CD4-positive, alpha-beta T cell (primary cell): Measurements from ENCODE around the gene MAP3K8. TPM values are rescaled to one million over a fixed set of nuclear protein-coding genes. Genes with fewer than 3 reads are reported as not detected.
A peak's percentile ranks its signal among the peaks of the same experiment; 100 is the strongest.
"Not testable (repeated sequence)": the region's sequence is repeated elsewhere in the genome, so short reads cannot be mapped to it uniquely, and the experiment has no call there.

Experiments
- ATAC-seq: fragments of 200-7000 bp; cut with Tn5 transposase; one replicate; pipeline ENCODE4 v1.10.0; 2022; ENCODE audit warnings: mild to moderate bottlenecking; ENCODE audit not compliant: poor library complexity
- CTCF ChIA-PET: fragments of 350-600 bp; sonication (Branson Sonifier 250); formaldehyde crosslinking; loops from one replicate; lab custom pipeline; 2021; ENCODE audit warnings: antibody characterized with exemption, inconsistent platforms; lab: Charles Lee
- POLR2A ChIA-PET: fragments of 350-600 bp; sonication (Branson Sonifier 250); formaldehyde crosslinking; loops from one replicate; lab custom pipeline; 2021; ENCODE audit warnings: antibody characterized with exemption, inconsistent platforms; lab: Charles Lee
- DNase-seq, 14 experiments: peaks; one replicate each; pipeline ENCODE4 v3.0.0-alpha.2; 2013 to 2020; ENCODE audit warnings: mixed read lengths in 2 of 14
- H3K27ac ChIP-seq, 2 donors: one replicate each; pipeline versions ENCODE4 v1.5.1 to v1.7.0; 2013; ENCODE audit warnings: low read length in 2 of 2, low read depth in 1 of 2, mild to moderate bottlenecking in 1 of 2
- H3K27me3 ChIP-seq, 2 experiments: 1 replicate in 1 of 2; 2 replicates in 1 of 2; pipeline versions ENCODE4 v1.6.1 to v1.7.0; 2013; ENCODE audit warnings: low read length in 2 of 2, control low read depth in 1 of 2, mild to moderate bottlenecking in 1 of 2, moderate library complexity in 1 of 2; ENCODE audit not compliant: insufficient read depth in 2 of 2, control insufficient read depth in 1 of 2
- H3K36me3 ChIP-seq: one replicate; pipeline ENCODE4 v1.6.1; 2013; ENCODE audit warnings: low read length, control low read depth; ENCODE audit not compliant: insufficient read depth
- H3K4me1 ChIP-seq: one replicate; pipeline ENCODE4 v1.6.1; 2013; ENCODE audit warnings: low read length, control low read depth; ENCODE audit not compliant: insufficient read depth
- H3K4me3 ChIP-seq: one replicate; pipeline ENCODE4 v1.5.1; 2013; ENCODE audit warnings: mild to moderate bottlenecking, low read length, moderate library complexity
- H3K9me3 ChIP-seq, 2 experiments: 1 replicate in 1 of 2; 2 replicates in 1 of 2; pipeline versions ENCODE4 v1.6.1 to v1.7.0; 2013; ENCODE audit warnings: low read length in 2 of 2, mild to moderate bottlenecking in 2 of 2, control low read depth in 1 of 2, moderate library complexity in 1 of 2; ENCODE audit not compliant: control insufficient read depth in 1 of 2, insufficient read depth in 1 of 2
- H3K27ac Mint-ChIP-seq: one replicate; pipeline ENCODE4 v1.8.0; 2020; ENCODE audit warnings: mixed read lengths
- H3K27me3 Mint-ChIP-seq: one replicate; pipeline ENCODE4 v1.8.0; 2021; ENCODE audit warnings: mixed read lengths
- H3K36me3 Mint-ChIP-seq: one replicate; pipeline ENCODE4 v1.8.0; 2021; ENCODE audit warnings: low read depth, mixed read lengths
- H3K4me1 Mint-ChIP-seq: one replicate; pipeline ENCODE4 v1.8.0; 2021; ENCODE audit warnings: low read depth, mixed read lengths
- H3K4me3 Mint-ChIP-seq: one replicate; pipeline ENCODE4 v1.8.0; 2020; ENCODE audit warnings: mild to moderate bottlenecking, mixed read lengths
- H3K9me3 Mint-ChIP-seq: one replicate; pipeline ENCODE4 v1.8.0; 2020; ENCODE audit warnings: mixed read lengths
- intact Hi-C, 2 experiments: fragments of 100-400 bp; cut with DNase I in 1 of 2; cut with micrococcal nuclease in 1 of 2; formaldehyde crosslinking; loops; one replicate each; pipeline versions ENCODE4 v1.15.1 to v1.9.0; 2023 to 2025; cut with DNase I, micrococcal nuclease
- total RNA-seq, 174 experiments: library from RNA in 2 of 174; stranded (reverse) in 2 of 174; gene quantifications; one replicate each; pipeline ENCODE4 v1.2.3 and lab custom pipeline; 2021 to 2026
- TF ChIP-seq, protein P1 (sequence below): fragments of 200-600 bp; IDR thresholded peaks from one replicate; pipeline ENCODE4 v1.8.0; 2022; ENCODE audit warnings: antibody characterized with exemption, mild to moderate bottlenecking

The MAP3K8 gene
- total RNA-seq, 2 experiments from 2014 or later, result 27.3 to 28.9 TPM

DNA sequence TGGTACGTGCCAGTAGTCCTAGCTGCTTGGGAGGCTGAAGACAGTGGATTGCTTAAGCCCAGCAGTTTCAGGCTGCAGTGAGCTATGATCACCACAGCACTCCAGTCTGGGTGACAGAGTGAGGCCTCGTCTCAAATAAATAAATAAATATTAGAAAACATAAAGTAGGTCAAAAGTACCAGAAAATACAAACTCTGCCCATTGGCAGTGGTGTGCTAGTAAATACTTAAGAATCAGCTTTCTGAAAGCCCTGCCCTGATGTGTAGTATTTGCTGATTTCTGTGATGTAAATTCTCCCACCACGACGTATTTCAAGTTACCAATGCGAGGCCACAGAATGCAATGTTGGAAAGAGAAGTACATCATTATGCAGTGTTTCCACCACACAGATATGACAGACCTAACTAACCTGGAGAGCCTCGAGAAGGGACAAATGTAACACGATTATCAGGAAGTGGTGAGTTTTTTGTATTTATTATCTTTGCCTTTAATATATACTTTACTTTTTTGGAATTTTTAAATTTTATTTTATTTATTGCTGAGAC, 11.8 kb upstream of the MAP3K8 start:
- Mint-ChIP-seq H3K36me3 (no peaks in the 10 kb centered on the region), H3K27me3 (no peaks in the 10 kb centered on the region), H3K27ac (no peak overlapping the region), H3K4me3 (no peak overlapping the region), H3K9me3 (no peaks in the 10 kb centered on the region), H3K4me1 (peaks cover 16% of the 10 kb centered on the region)
- Histone ChIP-seq H3K27me3 (no peaks in the 10 kb centered on the region), H3K36me3 (no peaks in the 10 kb centered on the region), H3K4me3 (no peak overlapping the region), H3K9me3 (no peaks in the 10 kb centered on the region), H3K27ac (no peak overlapping the region), H3K4me1 (peaks cover 12% of the 10 kb centered on the region)
- no peak for ATAC-seq
- CTCF ChIA-PET, result interaction anchor here (1.2 kb wide), 1 partner anchor 169 kb away, joined by 3 read pairs; no protein-coding TSS in a partner anchor
- POLR2A ChIA-PET, result no interaction called here
- DNase-seq, result no peak
- TF ChIP-seq, protein P1, sequence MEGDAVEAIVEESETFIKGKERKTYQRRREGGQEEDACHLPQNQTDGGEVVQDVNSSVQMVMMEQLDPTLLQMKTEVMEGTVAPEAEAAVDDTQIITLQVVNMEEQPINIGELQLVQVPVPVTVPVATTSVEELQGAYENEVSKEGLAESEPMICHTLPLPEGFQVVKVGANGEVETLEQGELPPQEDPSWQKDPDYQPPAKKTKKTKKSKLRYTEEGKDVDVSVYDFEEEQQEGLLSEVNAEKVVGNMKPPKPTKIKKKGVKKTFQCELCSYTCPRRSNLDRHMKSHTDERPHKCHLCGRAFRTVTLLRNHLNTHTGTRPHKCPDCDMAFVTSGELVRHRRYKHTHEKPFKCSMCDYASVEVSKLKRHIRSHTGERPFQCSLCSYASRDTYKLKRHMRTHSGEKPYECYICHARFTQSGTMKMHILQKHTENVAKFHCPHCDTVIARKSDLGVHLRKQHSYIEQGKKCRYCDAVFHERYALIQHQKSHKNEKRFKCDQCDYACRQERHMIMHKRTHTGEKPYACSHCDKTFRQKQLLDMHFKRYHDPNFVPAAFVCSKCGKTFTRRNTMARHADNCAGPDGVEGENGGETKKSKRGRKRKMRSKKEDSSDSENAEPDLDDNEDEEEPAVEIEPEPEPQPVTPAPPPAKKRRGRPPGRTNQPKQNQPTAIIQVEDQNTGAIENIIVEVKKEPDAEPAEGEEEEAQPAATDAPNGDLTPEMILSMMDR, result no peak
- intact Hi-C loops, result no loop called here

GRCh38 chr10:30422981-30423654, 10.9 kb upstream of the MAP3K8 start:
- H3K9me3 ChIP-seq, result no peaks in the 10 kb centered on the region
- Mint-ChIP-seq H3K27me3 (no peaks in the 10 kb centered on the region), H3K9me3 (no peaks in the 10 kb centered on the region), H3K36me3 (no peaks in the 10 kb centered on the region), H3K27ac (no peak overlapping the region), H3K4me3 (no peak overlapping the region), H3K4me1 (peaks cover 23% of the 10 kb centered on the region)
- H3K4me3 ChIP-seq, result no peak overlapping the region
- no peaks in the 10 kb centered on the region for H3K36me3 ChIP-seq
- no peaks in the 10 kb centered on the region for H3K27me3 ChIP-seq
- no peak overlapping the region for H3K27ac ChIP-seq
- ChIA-PET CTCF (interaction anchor here (0.6 to 1.0 kb wide), 2 partner anchors 10 to 108 kb away, joined by 3 read pairs; no protein-coding TSS in a partner anchor), POLR2A (no interaction called here)
- intact Hi-C loops, result no loop called here
- peak in 2 of 14 experiments; percentile 33 to 42 for DNase-seq
- peaks cover 16% of the 10 kb centered on the region for H3K4me1 ChIP-seq
- ATAC-seq, result no peak
- TF ChIP-seq, protein P1, result no peak

DNA sequence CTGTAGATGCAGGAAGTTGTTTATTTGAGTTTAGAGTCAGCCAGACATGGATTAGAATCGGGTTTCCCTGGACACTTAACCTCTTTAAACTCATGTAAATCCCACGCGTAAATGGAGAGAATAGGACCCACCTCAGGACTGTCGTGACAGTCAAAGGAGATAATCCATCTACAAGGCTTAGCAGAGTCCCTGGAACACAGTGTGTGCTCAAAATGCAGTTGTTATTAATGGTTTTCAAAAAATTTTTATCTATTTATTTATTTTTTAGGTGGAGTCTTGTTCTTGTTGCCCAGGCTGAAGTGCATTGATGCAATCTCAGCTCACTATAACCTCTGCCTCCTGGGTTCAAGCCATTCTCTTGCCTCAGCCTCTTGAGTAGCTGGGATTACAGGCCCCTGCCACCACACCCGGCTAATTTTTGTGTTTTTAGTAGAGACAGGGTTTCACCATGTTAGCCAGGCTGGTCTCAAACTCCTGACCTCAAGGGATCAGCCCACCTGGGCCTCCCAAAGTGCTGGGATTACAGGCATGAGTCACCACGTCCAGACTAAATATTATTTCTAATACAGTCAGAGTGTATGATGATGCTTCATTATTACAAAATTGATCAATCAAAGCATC, 10.2 kb upstream of the MAP3K8 start:
- H3K4me3 ChIP-seq, POLR2A ChIA-PET, H3K36me3 Mint-ChIP-seq, H3K27me3 ChIP-seq, H3K36me3 ChIP-seq, H3K4me3 Mint-ChIP-seq, intact Hi-C loops, H3K9me3 Mint-ChIP-seq, H3K9me3 ChIP-seq, H3K27me3 Mint-ChIP-seq, H3K27ac ChIP-seq, DNase-seq, H3K27ac Mint-ChIP-seq, ATAC-seq: not testable (repeated sequence)
- CTCF ChIA-PET, result interaction anchor here (0.6 to 1.0 kb wide), 2 partner anchors 10 to 107 kb away, joined by 3 read pairs; no protein-coding TSS in a partner anchor
- H3K4me1 ChIP-seq, result peaks cover 13% of the 10 kb centered on the region
- peaks cover 21% of the 10 kb centered on the region for H3K4me1 Mint-ChIP-seq
